ENCODE results near the gene TMEFF2. TPM values are rescaled to one million over a fixed set of nuclear protein-coding genes. Genes with fewer than 3 reads are reported as not detected.
"Not testable (repeated sequence)": the region's sequence is repeated elsewhere in the genome, so short reads cannot be mapped to it uniquely, and the experiment has no call there.

The TMEFF2 gene
- total RNA-seq, 1 experiment from 2014 or later, result not detected

- in situ Hi-C loops (cut with HindIII; ENCODE audit: low pct_unique_long_range_greater_than_20kb, low sequenced_read_pairs), result no loop called here
- no peak for DNase-seq (ENCODE audit: low read depth)
Observed at GRCh38 chr2:192098814-192099491, 95.8 kb downstream of the TMEFF2 start.

- no peak for DNase-seq (ENCODE audit: low read depth)
- in situ Hi-C loops (cut with HindIII; ENCODE audit: low pct_unique_long_range_greater_than_20kb, low sequenced_read_pairs), result no loop called here
Observed at GRCh38 chr2:192091476-192091875, 103.3 kb downstream of the TMEFF2 start.

- in situ Hi-C loops (cut with HindIII; ENCODE audit: low pct_unique_long_range_greater_than_20kb, low sequenced_read_pairs), result no loop called here
- DNase-seq (ENCODE audit: low read depth), result no peak
Observed at GRCh38 chr2:192090911-192091310, 103.8 kb downstream of the TMEFF2 start.

GRCh38 chr2:192087398-192087958 lies 107.3 kb downstream of the TMEFF2 start:
- in situ Hi-C loops (cut with HindIII; ENCODE audit: low pct_unique_long_range_greater_than_20kb, low sequenced_read_pairs), result no loop called here
- DNase-seq (ENCODE audit: low read depth), result no peak

- no peak for DNase-seq (ENCODE audit: low read depth)
- in situ Hi-C loops (cut with HindIII; ENCODE audit: low pct_unique_long_range_greater_than_20kb, low sequenced_read_pairs), result no loop called here
Observed at GRCh38 chr2:192082121-192082520, 112.6 kb downstream of the TMEFF2 start.

GRCh38 chr2:192080096-192080495 lies 114.6 kb downstream of the TMEFF2 start:
- in situ Hi-C loops (cut with HindIII; ENCODE audit: low pct_unique_long_range_greater_than_20kb, low sequenced_read_pairs), result not testable (repeated sequence)

GRCh38 chr2:192073878-192074277 lies 120.9 kb downstream of the TMEFF2 start:
- DNase-seq (ENCODE audit: low read depth), result no peak
- in situ Hi-C loops (cut with HindIII; ENCODE audit: low pct_unique_long_range_greater_than_20kb, low sequenced_read_pairs), result no loop called here

More at GRCh38 chr2:192080096-192080495, 114.6 kb downstream of the TMEFF2 start:
- DNase-seq (ENCODE audit: low read depth), result not testable (repeated sequence)

- in situ Hi-C loops (cut with HindIII; ENCODE audit: low pct_unique_long_range_greater_than_20kb, low sequenced_read_pairs), result no loop called here
- DNase-seq (ENCODE audit: low read depth), result no peak
Observed at GRCh38 chr2:192072778-192073177, 122.0 kb downstream of the TMEFF2 start.

- in situ Hi-C loops (cut with HindIII; ENCODE audit: low pct_unique_long_range_greater_than_20kb, low sequenced_read_pairs), result no loop called here
Observed at GRCh38 chr2:192072261-192072660, 122.5 kb downstream of the TMEFF2 start.

GRCh38 chr2:192070099-192070498 lies 124.6 kb downstream of the TMEFF2 start:
- in situ Hi-C loops (cut with HindIII; ENCODE audit: low pct_unique_long_range_greater_than_20kb, low sequenced_read_pairs), result no loop called here
- no peak for DNase-seq (ENCODE audit: low read depth)

More at GRCh38 chr2:192072261-192072660, 122.5 kb downstream of the TMEFF2 start:
- no peak for DNase-seq (ENCODE audit: low read depth)

- no peak for DNase-seq (ENCODE audit: low read depth)
- in situ Hi-C loops (cut with HindIII; ENCODE audit: low pct_unique_long_range_greater_than_20kb, low sequenced_read_pairs), result no loop called here
Observed at GRCh38 chr2:192069417-192069816, 125.3 kb downstream of the TMEFF2 start.

GRCh38 chr2:192068966-192069365 lies 125.8 kb downstream of the TMEFF2 start:
- DNase-seq (ENCODE audit: low read depth), result no peak
- in situ Hi-C loops (cut with HindIII; ENCODE audit: low pct_unique_long_range_greater_than_20kb, low sequenced_read_pairs), result no loop called here

- DNase-seq (ENCODE audit: low read depth), result no peak
- in situ Hi-C loops (cut with HindIII; ENCODE audit: low pct_unique_long_range_greater_than_20kb, low sequenced_read_pairs), result no loop called here
Observed at GRCh38 chr2:192067631-192068030, 127.1 kb downstream of the TMEFF2 start.

GRCh38 chr2:192064459-192064858 lies 130.3 kb downstream of the TMEFF2 start:
- no peak for DNase-seq (ENCODE audit: low read depth)
- in situ Hi-C loops (cut with HindIII; ENCODE audit: low pct_unique_long_range_greater_than_20kb, low sequenced_read_pairs), result no loop called here

- DNase-seq (ENCODE audit: low read depth), result no peak
- in situ Hi-C loops (cut with HindIII; ENCODE audit: low pct_unique_long_range_greater_than_20kb, low sequenced_read_pairs), result no loop called here
Observed at GRCh38 chr2:192060161-192060560, 134.6 kb downstream of the TMEFF2 start.

GRCh38 chr2:192059266-192059665 lies 135.5 kb downstream of the TMEFF2 start:
- DNase-seq (ENCODE audit: low read depth), result no peak
- in situ Hi-C loops (cut with HindIII; ENCODE audit: low pct_unique_long_range_greater_than_20kb, low sequenced_read_pairs), result no loop called here

GRCh38 chr2:192053921-192054320 lies 140.8 kb downstream of the TMEFF2 start:
- no peak for DNase-seq (ENCODE audit: low read depth)
- in situ Hi-C loops (cut with HindIII; ENCODE audit: low pct_unique_long_range_greater_than_20kb, low sequenced_read_pairs), result no loop called here

- no peak for DNase-seq (ENCODE audit: low read depth)
- in situ Hi-C loops (cut with HindIII; ENCODE audit: low pct_unique_long_range_greater_than_20kb, low sequenced_read_pairs), result no loop called here
Observed at GRCh38 chr2:192051533-192051932, 143.2 kb downstream of the TMEFF2 start.

- in situ Hi-C loops (cut with HindIII; ENCODE audit: low pct_unique_long_range_greater_than_20kb, low sequenced_read_pairs), result no loop called here
- no peak for DNase-seq (ENCODE audit: low read depth)
Observed at GRCh38 chr2:192049362-192049761, 145.4 kb downstream of the TMEFF2 start.
